Astrocyte (in vitro differentiated cells and primary cell): ENCODE results near the gene NUP107. TPM values are rescaled to one million over a fixed set of nuclear protein-coding genes. Genes with fewer than 3 reads are reported as not detected.

ENCODE experiments used
- DNase-seq: peaks from one replicate; pipeline ENCODE4 v3.0.0-alpha.2; 2010; ENCODE audit warnings: low read depth
- FAIRE-seq: peaks from 2 replicates; lab custom pipeline; 2011; peaks lifted over from hg19 to GRCh38; lab: Jason Lieb, UNC
- H2AFZ ChIP-seq: 2 replicates; pipeline ENCODE4 v1.6.0; 2012; ENCODE audit warnings: low read depth, low read length, inconsistent platforms
- H3K27ac ChIP-seq: 2 replicates; pipeline ENCODE4 v1.5.1; 2011; ENCODE audit warnings: low read depth, low read length, inconsistent platforms
- H3K27me3 ChIP-seq: 2 replicates; pipeline ENCODE4 v1.6.0; 2011; ENCODE audit warnings: low read length, inconsistent platforms; ENCODE audit not compliant: insufficient read depth
- H3K36me3 ChIP-seq: 2 replicates; pipeline ENCODE4 v1.5.1; 2011; ENCODE audit warnings: low read length, inconsistent platforms; ENCODE audit not compliant: insufficient read depth
- H3K4me1 ChIP-seq: 2 replicates; pipeline ENCODE4 v1.5.1; 2011; ENCODE audit warnings: low read length, inconsistent platforms; ENCODE audit not compliant: insufficient read depth
- H3K4me2 ChIP-seq: 2 replicates; pipeline ENCODE4 v1.6.0; 2012; ENCODE audit warnings: low read length, inconsistent platforms
- H3K4me3 ChIP-seq: 2 replicates; pipeline ENCODE4 v1.5.1; 2011; ENCODE audit warnings: low read depth, mild to moderate bottlenecking, low read length, inconsistent platforms; ENCODE audit not compliant: insufficient read depth
- H3K79me2 ChIP-seq: 2 replicates; pipeline ENCODE4 v1.6.0; 2012; ENCODE audit warnings: mild to moderate bottlenecking, low read length, inconsistent platforms; ENCODE audit not compliant: insufficient read depth
- H3K9ac ChIP-seq: 2 replicates; pipeline ENCODE4 v1.6.0; 2012; ENCODE audit warnings: mild to moderate bottlenecking, low read length, inconsistent platforms
- H3K9me3 ChIP-seq: 2 replicates; pipeline ENCODE4 v1.5.1; 2012; ENCODE audit warnings: low read depth, mild to moderate bottlenecking, low read length, inconsistent platforms; ENCODE audit not compliant: insufficient read depth
- H4K20me1 ChIP-seq: 2 replicates; pipeline ENCODE4 v1.6.0; 2012; ENCODE audit warnings: low read length, inconsistent platforms; ENCODE audit not compliant: insufficient read depth
- H3K27ac Mint-ChIP-seq: one replicate; pipeline ENCODE4 v1.8.0; 2021; ENCODE audit warnings: mild to moderate bottlenecking, mixed read lengths; ENCODE audit not compliant: unreplicated experiment
- H3K27me3 Mint-ChIP-seq: one replicate; pipeline ENCODE4 v1.8.0; 2021; ENCODE audit warnings: low read depth, mixed read lengths; ENCODE audit not compliant: unreplicated experiment
- H3K36me3 Mint-ChIP-seq: one replicate; pipeline ENCODE4 v1.8.0; 2021; ENCODE audit warnings: low read depth, mixed read lengths; ENCODE audit not compliant: unreplicated experiment
- H3K4me1 Mint-ChIP-seq: one replicate; pipeline ENCODE4 v1.8.0; 2021; ENCODE audit warnings: low read depth, mixed read lengths; ENCODE audit not compliant: unreplicated experiment
- H3K4me3 Mint-ChIP-seq: one replicate; pipeline ENCODE4 v1.8.0; 2021; ENCODE audit warnings: mild to moderate bottlenecking, moderate library complexity, mixed read lengths; ENCODE audit not compliant: unreplicated experiment
- H3K9me3 Mint-ChIP-seq: one replicate; pipeline ENCODE4 v1.8.0; 2021; ENCODE audit warnings: mild to moderate bottlenecking, mixed read lengths; ENCODE audit not compliant: unreplicated experiment
- EZH2 ChIP-seq: IDR thresholded peaks from 2 replicates; pipeline ENCODE4 v1.6.1; 2012; ENCODE audit warnings: mild to moderate bottlenecking, low read length, inconsistent platforms; ENCODE audit not compliant: insufficient read depth
- total RNA-seq: library from RNA; stranded (reverse); gene quantifications from 2 replicates; pipeline ENCODE4 v1.2.1, GENCODE V29; 2021
- TF ChIP-seq, protein P1 (sequence below): IDR thresholded peaks from 2 replicates; pipeline ENCODE4 v1.5.1; 2011; ENCODE audit warnings: low read depth, mild to moderate bottlenecking, inconsistent platforms, low read length, moderate library complexity; ENCODE audit not compliant: insufficient read depth

Gene NUP107
- total RNA-seq, 1 donor from 2014 or later: 42.8 TPM

DNA sequence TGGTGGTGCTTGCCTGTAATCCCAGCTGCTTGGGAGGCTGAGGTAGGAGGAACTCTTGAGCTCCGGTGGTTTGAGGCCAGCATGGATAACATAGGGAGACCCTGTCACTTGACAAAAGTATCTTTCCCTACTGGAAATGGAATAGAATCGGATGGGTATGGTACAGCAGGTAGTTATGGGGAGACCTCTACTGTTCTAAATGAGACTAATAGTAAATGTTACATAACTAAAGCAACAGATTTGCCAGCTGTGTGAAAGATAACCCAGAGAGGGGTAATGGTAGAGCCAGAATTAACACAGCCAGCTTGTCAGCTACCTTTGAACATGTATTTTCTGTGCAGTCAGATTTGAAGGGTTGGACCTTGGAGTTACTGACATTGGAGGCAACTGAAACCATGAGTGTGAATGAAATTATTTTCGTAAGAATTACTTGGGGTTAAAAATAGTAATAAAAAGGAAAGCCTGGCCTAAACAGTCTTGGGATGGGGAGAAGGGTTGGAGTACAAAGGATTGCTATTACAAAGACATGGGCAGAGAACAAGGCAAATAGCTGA lies 21.7 kb upstream of the NUP107 start:
- H3K4me3 Mint-ChIP-seq: no peak overlapping the region
- DNase-seq: no peak
- TF ChIP-seq, protein P1, sequence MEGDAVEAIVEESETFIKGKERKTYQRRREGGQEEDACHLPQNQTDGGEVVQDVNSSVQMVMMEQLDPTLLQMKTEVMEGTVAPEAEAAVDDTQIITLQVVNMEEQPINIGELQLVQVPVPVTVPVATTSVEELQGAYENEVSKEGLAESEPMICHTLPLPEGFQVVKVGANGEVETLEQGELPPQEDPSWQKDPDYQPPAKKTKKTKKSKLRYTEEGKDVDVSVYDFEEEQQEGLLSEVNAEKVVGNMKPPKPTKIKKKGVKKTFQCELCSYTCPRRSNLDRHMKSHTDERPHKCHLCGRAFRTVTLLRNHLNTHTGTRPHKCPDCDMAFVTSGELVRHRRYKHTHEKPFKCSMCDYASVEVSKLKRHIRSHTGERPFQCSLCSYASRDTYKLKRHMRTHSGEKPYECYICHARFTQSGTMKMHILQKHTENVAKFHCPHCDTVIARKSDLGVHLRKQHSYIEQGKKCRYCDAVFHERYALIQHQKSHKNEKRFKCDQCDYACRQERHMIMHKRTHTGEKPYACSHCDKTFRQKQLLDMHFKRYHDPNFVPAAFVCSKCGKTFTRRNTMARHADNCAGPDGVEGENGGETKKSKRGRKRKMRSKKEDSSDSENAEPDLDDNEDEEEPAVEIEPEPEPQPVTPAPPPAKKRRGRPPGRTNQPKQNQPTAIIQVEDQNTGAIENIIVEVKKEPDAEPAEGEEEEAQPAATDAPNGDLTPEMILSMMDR: no peak
- TF ChIP-seq EZH2: no peak
- no peak for FAIRE-seq
- Histone ChIP-seq H3K27ac (no peak overlapping the region), H3K9ac (no peak overlapping the region), H3K27me3 (no peaks in the 10 kb centered on the region), H3K4me2 (no peak overlapping the region), H3K9me3 (no peaks in the 10 kb centered on the region), H3K79me2 (no peaks in the 10 kb centered on the region), H3K4me3 (no peak overlapping the region), H2AFZ (no peak overlapping the region), H3K36me3 (peaks cover 20% of the 10 kb centered on the region), H4K20me1 (peaks cover 4% of the 10 kb centered on the region), H3K4me1 (no peaks in the 10 kb centered on the region)
- no peaks in the 10 kb centered on the region for H3K9me3 Mint-ChIP-seq
- H3K27me3 Mint-ChIP-seq: no peaks in the 10 kb centered on the region
- H3K4me1 Mint-ChIP-seq: peaks cover 6% of the 10 kb centered on the region
- no peak overlapping the region for H3K27ac Mint-ChIP-seq
- H3K36me3 Mint-ChIP-seq: peaks cover 2% of the 10 kb centered on the region

- H3K9ac ChIP-seq: no peak overlapping the region
- H3K27ac ChIP-seq: no peak overlapping the region
- H3K9me3 Mint-ChIP-seq: no peaks in the 10 kb centered on the region
- FAIRE-seq (no peak), DNase-seq (no peak)
- H3K36me3 ChIP-seq: peaks cover 6% of the 10 kb centered on the region
- H3K27me3 Mint-ChIP-seq: no peaks in the 10 kb centered on the region
- H3K27ac Mint-ChIP-seq: no peak overlapping the region
- no peaks in the 10 kb centered on the region for H3K27me3 ChIP-seq
- H3K36me3 Mint-ChIP-seq: no peaks in the 10 kb centered on the region
- no peaks in the 10 kb centered on the region for H3K9me3 ChIP-seq
- H3K4me1 Mint-ChIP-seq: peaks cover 6% of the 10 kb centered on the region
- H3K4me3 Mint-ChIP-seq: no peak overlapping the region
- H4K20me1 ChIP-seq: no peaks in the 10 kb centered on the region
- no peaks in the 10 kb centered on the region for H3K4me1 ChIP-seq
- H3K79me2 ChIP-seq: no peaks in the 10 kb centered on the region
- TF ChIP-seq, protein P1: no peak
- TF ChIP-seq EZH2: no peak
- no peak overlapping the region for H3K4me3 ChIP-seq
- H3K4me2 ChIP-seq: no peak overlapping the region
- no peak overlapping the region for H2AFZ ChIP-seq
Observed at GRCh38 chr12:68667291-68667690, 19.5 kb upstream of the NUP107 start.

GRCh38 chr12:68667896-68668295 lies 18.9 kb upstream of the NUP107 start:
- H3K27me3 ChIP-seq: no peaks in the 10 kb centered on the region
- no peaks in the 10 kb centered on the region for H3K79me2 ChIP-seq
- no peaks in the 10 kb centered on the region for H3K27me3 Mint-ChIP-seq
- no peaks in the 10 kb centered on the region for H3K36me3 Mint-ChIP-seq
- H3K4me1 ChIP-seq: no peaks in the 10 kb centered on the region
- no peaks in the 10 kb centered on the region for H3K9me3 ChIP-seq
- peaks cover 6% of the 10 kb centered on the region for H3K4me1 Mint-ChIP-seq
- H3K9me3 Mint-ChIP-seq: no peaks in the 10 kb centered on the region
- no peak overlapping the region for H3K27ac ChIP-seq
- H2AFZ ChIP-seq: no peak overlapping the region
- no peaks in the 10 kb centered on the region for H4K20me1 ChIP-seq
- H3K4me3 Mint-ChIP-seq: no peak overlapping the region
- no peak for TF ChIP-seq EZH2
- TF ChIP-seq, protein P1: no peak
- no peak overlapping the region for H3K4me2 ChIP-seq
- H3K36me3 ChIP-seq: peaks cover 6% of the 10 kb centered on the region
- no peak overlapping the region for H3K9ac ChIP-seq
- H3K27ac Mint-ChIP-seq: no peak overlapping the region
- DNase-seq: no peak
- no peak for FAIRE-seq
- no peak overlapping the region for H3K4me3 ChIP-seq
